Testis (tissue), 3 donors: ENCODE data around the gene CTCF. TPM values are rescaled to one million over a fixed set of nuclear protein-coding genes. Genes with fewer than 3 reads are reported as not detected.

ENCODE experiments used
- DNase-seq: peaks from one replicate; pipeline ENCODE4 v3.0.0-alpha.2; 2019
- H3K27ac ChIP-seq, 2 donors: fragments of 200-600 bp; sonication (generic); one replicate each; pipeline ENCODE4 v1.5.1; 2019
- H3K27me3 ChIP-seq: fragments of 200-600 bp; sonication (generic); one replicate; pipeline ENCODE4 v1.5.1; 2019
- H3K36me3 ChIP-seq: fragments of 200-600 bp; sonication (generic); one replicate; pipeline ENCODE4 v1.5.1; 2017; ENCODE audit warnings: low read depth; ENCODE audit errors: missing control alignments
- H3K4me1 ChIP-seq: fragments of 200-600 bp; sonication (generic); one replicate; pipeline ENCODE4 v1.5.1; 2019
- H3K4me3 ChIP-seq, 2 donors: fragments of 200-600 bp; sonication (generic); one replicate each; pipeline ENCODE4 v1.5.1; 2017 to 2019
- H3K9me3 ChIP-seq: fragments of 200-600 bp; sonication (generic); one replicate; pipeline ENCODE4 v1.5.1; 2017
- POLR2A ChIP-seq: fragments of 450-650 bp; IDR thresholded peaks from one replicate; pipeline ENCODE4 v1.6.1; 2017; ENCODE audit warnings: antibody characterized with exemption, mild to moderate bottlenecking, moderate library complexity
- WGBS, 2 donors: methylation state at CpG; one replicate each; pipeline ENCODE4 v1.1.5; 2018; 5-methylcytosine and 5-hydroxymethylcytosine counted together
- intact Hi-C: fragments of 100-400 bp; cut with DNase I; formaldehyde crosslinking; loops from one replicate; pipeline ENCODE4 v1.15.1; 2023; ENCODE audit warnings: low total_unique reads
- polyA plus RNA-seq: library from polyadenylated mRNA; stranded (reverse); fragments of 350-450 nt; fragmentation: Illumina TruSeq; extraction: RNeasy Lipid Tissue Mini Kit (QIAGEN cat#74804); gene quantifications from one replicate; pipeline ENCODE4 v1.2.3, GENCODE V29; 2014; ENCODE audit warnings: low read depth, low replicate concordance; ENCODE audit not compliant: insufficient read depth
- total RNA-seq, 2 donors: library from RNA; depleted of rRNA; stranded (reverse); fragments of >200 nt; gene quantifications; one replicate each; pipeline ENCODE4 v1.2.3, GENCODE V29; 2016
- TF ChIP-seq, protein P1 (sequence below), 3 experiments: fragments of 450-650 bp in 2 of 3; fragments of 200-600 bp in 1 of 3; sonication (generic) in 1 of 3; IDR thresholded peaks; one replicate each; pipeline ENCODE4 v1.5.1; 2016 to 2019; ENCODE audit warnings: antibody characterized with exemption in 3 of 3, mild to moderate bottlenecking in 2 of 3, moderate library complexity in 1 of 3

The CTCF gene
- total and polyA plus RNA-seq, 3 donors from 2014 or later = 25.9 to 47.0 (median 45.5) TPM

DNA sequence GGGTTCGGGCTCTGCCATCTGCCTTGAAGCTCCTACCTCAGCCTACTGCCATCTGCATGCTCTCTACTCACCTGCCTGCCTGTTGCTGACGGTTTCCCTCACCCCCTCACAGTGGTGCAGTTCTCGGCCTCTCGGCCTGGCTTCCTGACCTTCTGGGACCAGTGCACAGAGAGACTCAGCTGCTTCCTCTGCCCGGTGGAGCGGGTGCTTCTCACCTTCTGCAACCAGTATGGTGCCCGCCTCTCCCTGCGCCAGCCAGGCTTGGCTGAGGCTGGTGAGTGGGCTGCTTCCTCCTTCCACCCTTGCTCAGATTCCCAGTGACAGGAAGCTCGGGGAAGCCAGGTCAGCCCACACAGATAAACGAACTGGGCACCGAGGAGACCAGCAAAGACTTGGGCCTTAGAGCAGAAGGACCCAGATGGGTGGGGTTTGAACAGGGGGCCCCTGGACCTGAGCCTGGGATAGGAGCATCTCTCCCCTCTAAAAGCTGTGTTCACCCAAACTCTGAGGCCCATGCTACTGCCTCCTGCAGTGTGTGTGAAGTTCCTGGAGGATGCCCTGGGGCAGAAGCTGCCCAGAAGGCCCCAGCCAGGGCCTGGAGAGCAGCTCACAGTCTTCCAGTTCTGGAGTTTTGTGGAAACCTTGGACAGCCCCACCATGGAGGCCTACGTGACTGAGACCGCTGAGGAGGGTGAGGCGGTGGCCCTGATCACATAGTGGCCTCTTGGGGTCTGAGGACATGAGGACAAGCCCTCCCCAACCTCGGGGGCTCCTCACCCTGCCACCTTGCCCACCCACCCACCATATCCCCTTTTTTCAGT lies 17.3 kb upstream of the CTCF start:
- Histone ChIP-seq H3K27ac (no peak overlapping the region), H3K9me3 (no peaks in the 10 kb centered on the region), H3K36me3 (no peaks in the 10 kb centered on the region), H3K4me1 (peaks cover 11% of the 10 kb centered on the region), H3K27me3 (no peaks in the 10 kb centered on the region), H3K4me3 (no peak overlapping the region)
- intact Hi-C loops = loop anchor here (10.0 kb wide), 1 partner anchor 100 kb away; the partner anchor contains the start of gene CARMIL2
- no peak for DNase-seq
- TF ChIP-seq, protein P1, sequence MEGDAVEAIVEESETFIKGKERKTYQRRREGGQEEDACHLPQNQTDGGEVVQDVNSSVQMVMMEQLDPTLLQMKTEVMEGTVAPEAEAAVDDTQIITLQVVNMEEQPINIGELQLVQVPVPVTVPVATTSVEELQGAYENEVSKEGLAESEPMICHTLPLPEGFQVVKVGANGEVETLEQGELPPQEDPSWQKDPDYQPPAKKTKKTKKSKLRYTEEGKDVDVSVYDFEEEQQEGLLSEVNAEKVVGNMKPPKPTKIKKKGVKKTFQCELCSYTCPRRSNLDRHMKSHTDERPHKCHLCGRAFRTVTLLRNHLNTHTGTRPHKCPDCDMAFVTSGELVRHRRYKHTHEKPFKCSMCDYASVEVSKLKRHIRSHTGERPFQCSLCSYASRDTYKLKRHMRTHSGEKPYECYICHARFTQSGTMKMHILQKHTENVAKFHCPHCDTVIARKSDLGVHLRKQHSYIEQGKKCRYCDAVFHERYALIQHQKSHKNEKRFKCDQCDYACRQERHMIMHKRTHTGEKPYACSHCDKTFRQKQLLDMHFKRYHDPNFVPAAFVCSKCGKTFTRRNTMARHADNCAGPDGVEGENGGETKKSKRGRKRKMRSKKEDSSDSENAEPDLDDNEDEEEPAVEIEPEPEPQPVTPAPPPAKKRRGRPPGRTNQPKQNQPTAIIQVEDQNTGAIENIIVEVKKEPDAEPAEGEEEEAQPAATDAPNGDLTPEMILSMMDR (IDR thresholded peaks at IDR 0.05) = no peak
- no peak for TF ChIP-seq POLR2A
- 69 to 81% methylated on average over 4 to 15 of the region's 15 CpGs for WGBS, 2 donors

DNA sequence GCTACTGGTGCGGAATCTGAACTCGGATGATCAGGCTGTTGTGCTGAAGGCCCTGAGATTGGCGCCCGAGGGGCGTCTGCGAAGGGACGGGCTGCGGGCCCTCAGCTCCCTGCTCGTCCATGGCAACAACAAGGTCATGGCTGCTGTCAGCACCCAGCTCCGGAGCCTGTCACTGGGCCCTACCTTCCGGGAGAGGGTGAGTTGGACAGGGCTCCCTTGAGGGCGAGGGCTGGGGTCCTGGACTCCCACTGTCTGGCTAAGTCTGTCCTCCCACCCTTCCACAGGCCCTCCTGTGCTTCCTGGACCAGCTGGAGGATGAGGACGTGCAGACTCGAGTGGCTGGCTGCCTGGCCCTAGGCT lies 16.7 kb upstream of the CTCF start:
- Histone ChIP-seq H3K4me1 (peaks cover 11% of the 10 kb centered on the region), H3K27ac (no peak overlapping the region), H3K4me3 (no peak overlapping the region), H3K27me3 (no peaks in the 10 kb centered on the region), H3K36me3 (no peaks in the 10 kb centered on the region), H3K9me3 (no peaks in the 10 kb centered on the region)
- intact Hi-C loops = loop anchor here (10.0 kb wide), 1 partner anchor 99 kb away; the partner anchor contains the start of gene CARMIL2
- TF ChIP-seq POLR2A = no peak
- TF ChIP-seq, protein P1 (IDR thresholded peaks at IDR 0.05) = no peak
- no peak for DNase-seq
- 85 to 92% methylated on average over 10 to 14 of the region's 14 CpGs for WGBS, 2 donors

DNA sequence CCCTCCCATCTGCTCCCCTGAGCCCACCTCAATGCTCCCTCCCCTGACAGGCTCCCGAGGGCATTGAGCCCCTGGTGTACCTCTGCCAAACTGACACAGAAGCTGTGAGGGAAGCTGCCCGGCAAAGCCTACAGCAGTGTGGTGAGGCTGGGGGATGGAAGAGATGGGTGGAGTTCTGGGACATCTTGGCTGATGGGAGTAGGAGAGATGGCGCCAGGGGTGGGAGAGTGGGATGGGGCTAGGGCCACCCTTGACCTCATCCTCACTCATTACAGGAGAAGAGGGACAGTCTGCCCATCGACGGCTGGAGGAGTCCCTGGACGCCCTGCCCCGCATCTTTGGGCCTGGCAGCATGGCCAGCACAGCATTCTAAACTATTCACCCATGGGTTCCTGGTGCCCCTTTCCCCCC lies 16.2 kb upstream of the CTCF start:
- intact Hi-C loops = loop anchor here (10.0 kb wide), 1 partner anchor 99 kb away; the partner anchor contains the start of gene CARMIL2
- no peak for DNase-seq
- WGBS, 2 donors = 80 to 90% methylated on average over 4 to 7 of the region's 7 CpGs
- Histone ChIP-seq H3K27me3 (no peaks in the 10 kb centered on the region), H3K27ac (no peak overlapping the region), H3K36me3 (no peaks in the 10 kb centered on the region), H3K4me1 (peaks cover 11% of the 10 kb centered on the region), H3K4me3 (no peak overlapping the region), H3K9me3 (no peaks in the 10 kb centered on the region)
- no peak for TF ChIP-seq POLR2A
- TF ChIP-seq, protein P1 (IDR thresholded peaks at IDR 0.05) = no peak

DNA sequence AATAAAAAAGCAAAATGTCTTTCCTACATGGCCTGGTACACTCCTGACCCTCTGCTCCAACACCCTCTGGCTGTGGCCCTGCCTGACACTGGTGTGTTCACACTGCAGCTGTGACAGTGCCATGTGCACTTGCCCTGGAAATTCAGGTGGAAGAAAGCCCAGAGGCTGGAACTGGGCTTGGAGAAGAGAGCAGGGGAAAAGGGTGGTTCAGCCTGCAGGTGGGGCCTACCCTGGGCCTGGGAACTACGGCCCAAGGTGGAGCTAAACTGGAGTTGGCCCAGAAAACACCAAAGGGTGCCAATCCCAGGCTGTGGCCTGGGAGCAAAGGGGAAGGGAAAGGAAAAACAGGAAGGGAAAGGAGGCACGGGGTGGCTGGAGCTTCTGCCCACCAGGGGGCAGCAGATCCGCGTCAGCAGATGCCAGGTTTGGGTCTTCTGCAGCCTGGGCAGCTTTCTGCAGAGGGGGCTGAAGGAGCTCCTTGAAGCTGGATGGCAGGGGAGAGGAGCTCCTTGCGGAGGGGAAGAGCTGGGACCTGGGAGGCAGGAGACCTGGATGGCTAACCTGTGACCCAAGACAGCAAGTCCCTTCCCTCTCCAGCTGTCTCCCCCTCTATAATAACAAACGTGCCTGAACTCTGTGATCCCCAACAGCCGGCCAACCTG lies 15.4 kb upstream of the CTCF start:
- Histone ChIP-seq H3K27me3 (no peaks in the 10 kb centered on the region), H3K36me3 (no peaks in the 10 kb centered on the region), H3K9me3 (no peaks in the 10 kb centered on the region), H3K4me3 (no peak overlapping the region), H3K4me1 (peaks cover 11% of the 10 kb centered on the region), H3K27ac (no peak overlapping the region)
- 19 to 28% methylated on average over 5 to 7 of the region's 7 CpGs for WGBS, 2 donors
- peak; percentile 77 for DNase-seq
- TF ChIP-seq POLR2A = no peak
- TF ChIP-seq, protein P1 (IDR thresholded peaks at IDR 0.05) = peak; percentile 84 to 90 (median 87)
- intact Hi-C loops = loop anchor here (10.0 kb wide), 1 partner anchor 98 kb away; the partner anchor contains the start of gene CARMIL2
